ENCODE data around the gene CROCC.
A peak's percentile ranks its signal among the peaks of the same experiment; 100 is the strongest.

The CROCC gene

GRCh38 chr1:16970132-16970910, 48.6 kb downstream of the CROCC start:
- no peaks in the 10 kb centered on the region for H3K9me3 Mint-ChIP-seq
- no peak for DNase-seq (ENCODE audit: low spot score)
- H3K36me3 Mint-ChIP-seq (ENCODE audit: low read depth), result no peaks in the 10 kb centered on the region
- no peak overlapping the region for H3K4me3 Mint-ChIP-seq
- H3K27ac Mint-ChIP-seq, result no peak overlapping the region
- H3K4me1 Mint-ChIP-seq (ENCODE audit: low read depth), result no peaks in the 10 kb centered on the region
- H3K27me3 Mint-ChIP-seq (ENCODE audit: low read depth), result no peaks in the 10 kb centered on the region

- Mint-ChIP-seq H3K36me3 (ENCODE audit: low read depth) (no peaks in the 10 kb centered on the region), H3K9me3 (no peaks in the 10 kb centered on the region), H3K27me3 (ENCODE audit: low read depth) (no peaks in the 10 kb centered on the region), H3K4me3 (no peak overlapping the region), H3K4me1 (ENCODE audit: low read depth) (no peaks in the 10 kb centered on the region), H3K27ac (no peak overlapping the region)
- DNase-seq (ENCODE audit: low spot score), result no peak
These were observed 49.8 kb downstream of the CROCC start for GRCh38 chr1:16971341-16972188.

GRCh38 chr1:16972189-16972895, 50.6 kb downstream of the CROCC start:
- DNase-seq (ENCODE audit: low spot score), result no peak
- H3K27ac Mint-ChIP-seq, result no peak overlapping the region
- no peaks in the 10 kb centered on the region for H3K4me1 Mint-ChIP-seq (ENCODE audit: low read depth)
- H3K27me3 Mint-ChIP-seq (ENCODE audit: low read depth), result no peaks in the 10 kb centered on the region
- no peaks in the 10 kb centered on the region for H3K9me3 Mint-ChIP-seq
- no peaks in the 10 kb centered on the region for H3K36me3 Mint-ChIP-seq (ENCODE audit: low read depth)
- H3K4me3 Mint-ChIP-seq, result no peak overlapping the region

- Mint-ChIP-seq H3K9me3 (no peaks in the 10 kb centered on the region), H3K4me3 (no peak overlapping the region), H3K27ac (no peak overlapping the region), H3K4me1 (ENCODE audit: low read depth) (no peaks in the 10 kb centered on the region), H3K27me3 (ENCODE audit: low read depth) (no peaks in the 10 kb centered on the region), H3K36me3 (ENCODE audit: low read depth) (no peaks in the 10 kb centered on the region)
- no peak for DNase-seq (ENCODE audit: low spot score)
These were observed 51.5 kb downstream of the CROCC start for GRCh38 chr1:16973215-16973614.

GRCh38 chr1:16975211-16975610, 53.5 kb downstream of the CROCC start:
- Mint-ChIP-seq H3K36me3 (ENCODE audit: low read depth) (no peaks in the 10 kb centered on the region), H3K4me1 (ENCODE audit: low read depth) (no peaks in the 10 kb centered on the region), H3K27ac (no peak overlapping the region), H3K9me3 (no peaks in the 10 kb centered on the region), H3K27me3 (ENCODE audit: low read depth) (peaks cover 10% of the 10 kb centered on the region), H3K4me3 (no peak overlapping the region)
- no peak for DNase-seq (ENCODE audit: low spot score)

GRCh38 chr1:16975838-16976237, 54.1 kb downstream of the CROCC start:
- Mint-ChIP-seq H3K4me1 (ENCODE audit: low read depth) (peaks cover 2% of the 10 kb centered on the region), H3K27ac (no peak overlapping the region), H3K4me3 (no peak overlapping the region), H3K27me3 (ENCODE audit: low read depth) (peaks cover 14% of the 10 kb centered on the region), H3K9me3 (no peaks in the 10 kb centered on the region), H3K36me3 (ENCODE audit: low read depth) (no peaks in the 10 kb centered on the region)
- DNase-seq (ENCODE audit: low spot score), result no peak

GRCh38 chr1:16976966-16977365, 55.2 kb downstream of the CROCC start:
- Mint-ChIP-seq H3K9me3 (no peaks in the 10 kb centered on the region), H3K4me1 (ENCODE audit: low read depth) (peaks cover 3% of the 10 kb centered on the region), H3K27me3 (ENCODE audit: low read depth) (peaks cover 24% of the 10 kb centered on the region), H3K4me3 (no peak overlapping the region), H3K36me3 (ENCODE audit: low read depth) (no peaks in the 10 kb centered on the region), H3K27ac (no peak overlapping the region)
- no peak for DNase-seq (ENCODE audit: low spot score)

- DNase-seq (ENCODE audit: low spot score), result no peak
- peaks cover 3% of the 10 kb centered on the region for H3K4me1 Mint-ChIP-seq (ENCODE audit: low read depth)
- peaks cover 26% of the 10 kb centered on the region for H3K27me3 Mint-ChIP-seq (ENCODE audit: low read depth)
- H3K27ac Mint-ChIP-seq, result no peak overlapping the region
- H3K4me3 Mint-ChIP-seq, result no peak overlapping the region
- H3K36me3 Mint-ChIP-seq (ENCODE audit: low read depth), result no peaks in the 10 kb centered on the region
- H3K9me3 Mint-ChIP-seq, result no peaks in the 10 kb centered on the region
These were observed 55.6 kb downstream of the CROCC start for GRCh38 chr1:16977377-16977776.

- Mint-ChIP-seq H3K9me3 (no peaks in the 10 kb centered on the region), H3K4me3 (no peak overlapping the region), H3K27me3 (ENCODE audit: low read depth) (peaks cover 28% of the 10 kb centered on the region), H3K36me3 (ENCODE audit: low read depth) (no peaks in the 10 kb centered on the region), H3K27ac (no peak overlapping the region), H3K4me1 (ENCODE audit: low read depth) (peaks cover 3% of the 10 kb centered on the region)
- DNase-seq (ENCODE audit: low spot score), result no peak
These were observed 56.4 kb downstream of the CROCC start for GRCh38 chr1:16978139-16978538.

- Mint-ChIP-seq H3K27ac (no peak overlapping the region), H3K4me1 (ENCODE audit: low read depth) (peaks cover 3% of the 10 kb centered on the region), H3K9me3 (no peaks in the 10 kb centered on the region), H3K4me3 (no peak overlapping the region), H3K36me3 (ENCODE audit: low read depth) (no peaks in the 10 kb centered on the region), H3K27me3 (ENCODE audit: low read depth) (peaks cover 31% of the 10 kb centered on the region)
- DNase-seq (ENCODE audit: low spot score), result no peak
These were observed 57.1 kb downstream of the CROCC start for GRCh38 chr1:16978567-16979474.

GRCh38 chr1:16979475-16980327, 58.0 kb downstream of the CROCC start:
- peaks cover 3% of the 10 kb centered on the region for H3K4me1 Mint-ChIP-seq (ENCODE audit: low read depth)
- no peak for DNase-seq (ENCODE audit: low spot score)
- no peaks in the 10 kb centered on the region for H3K36me3 Mint-ChIP-seq (ENCODE audit: low read depth)
- peaks cover 31% of the 10 kb centered on the region for H3K27me3 Mint-ChIP-seq (ENCODE audit: low read depth)
- H3K9me3 Mint-ChIP-seq, result no peaks in the 10 kb centered on the region
- no peak overlapping the region for H3K4me3 Mint-ChIP-seq
- no peak overlapping the region for H3K27ac Mint-ChIP-seq

GRCh38 chr1:16980473-16981268, 58.9 kb downstream of the CROCC start, which contains the start of gene MFAP2:
Gene MFAP2 (minus strand): TSS chr1:16980620. CDS start chr1:16978273, 2,347 bp downstream.
- Mint-ChIP-seq H3K27ac (no peak within 1 kb of the TSS), H3K9me3 (no peaks in the 10 kb centered on the region), H3K36me3 (ENCODE audit: low read depth) (peaks cover 3% of the 10 kb centered on the region), H3K4me1 (ENCODE audit: low read depth) (peaks cover 3% of the 10 kb centered on the region), H3K4me3 (peak within 1 kb of the TSS; percentile 12), H3K27me3 (ENCODE audit: low read depth) (peaks cover 31% of the 10 kb centered on the region)
- DNase-seq (ENCODE audit: low spot score), result no peak
